Measurements from ENCODE around the gene ADCY9.
"Not testable (repeated sequence)": the region's sequence is repeated elsewhere in the genome, so short reads cannot be mapped to it uniquely, and the experiment has no call there.

Gene ADCY9

DNA sequence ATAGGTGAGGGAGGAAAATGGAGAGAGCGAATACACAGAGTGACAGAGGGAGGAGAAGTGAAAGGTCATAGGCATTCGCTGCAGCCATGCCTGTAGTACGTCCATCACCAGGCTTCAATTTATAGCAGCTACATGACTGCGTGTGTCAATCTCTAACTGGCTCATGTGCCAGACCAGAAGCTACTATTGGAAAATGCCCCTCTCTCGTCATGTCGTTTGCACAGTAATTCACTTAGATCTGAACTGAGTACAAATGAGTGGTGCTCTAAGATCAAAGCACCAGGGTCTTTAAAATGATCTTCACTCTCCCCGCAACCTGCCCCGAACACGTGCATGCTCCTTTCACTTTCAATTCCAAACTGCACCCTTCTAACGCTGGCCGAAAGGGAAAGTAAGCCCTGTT, 51.3 kb downstream of the ADCY9 start:
- peak; percentile 2 for DNase-seq

DNA sequence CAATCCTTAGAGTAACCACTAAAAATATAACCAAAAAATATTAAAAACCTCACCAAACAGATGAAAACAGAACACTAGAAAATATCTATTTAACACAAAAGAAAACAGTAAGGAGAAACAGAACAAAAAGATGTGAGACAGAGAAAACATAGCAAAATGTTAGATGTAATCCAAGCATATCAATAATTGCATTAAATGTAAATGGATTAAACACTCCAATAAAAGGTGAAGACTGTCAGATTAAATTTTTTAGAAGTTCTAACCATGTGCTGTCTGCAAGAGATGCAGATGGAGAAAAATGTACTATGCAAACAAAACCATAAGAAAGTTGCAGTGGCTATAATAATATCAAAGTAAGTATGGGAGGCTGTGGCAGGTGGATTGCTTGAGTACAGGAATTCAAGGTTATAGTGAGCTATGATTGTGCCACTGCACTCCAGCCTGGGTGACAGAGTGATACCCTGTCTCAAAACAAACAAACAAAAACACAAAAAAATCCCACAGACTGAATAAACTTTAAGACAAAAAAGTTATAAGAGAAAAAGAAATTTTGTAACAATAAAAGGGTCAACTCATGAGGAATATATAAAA, 53.9 kb downstream of the ADCY9 start:
- DNase-seq = no peak

DNA sequence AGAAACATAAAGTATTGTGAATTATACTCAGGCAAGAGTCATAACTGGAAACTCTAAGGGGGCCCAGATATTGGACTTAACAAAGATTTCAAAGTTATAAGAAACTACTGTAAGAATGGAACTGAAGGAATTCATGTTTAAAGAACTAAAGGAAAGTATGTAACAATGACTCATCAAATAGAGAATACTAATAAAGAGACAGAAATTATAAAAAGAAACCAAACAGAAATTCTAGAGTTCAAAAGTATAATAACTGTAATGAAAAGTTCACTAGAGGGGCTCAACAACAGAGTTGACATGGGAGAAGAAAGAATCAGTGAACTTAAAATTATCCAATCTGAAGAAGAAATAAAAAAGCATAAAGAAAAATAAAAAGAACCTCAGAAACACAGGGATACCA, 55.4 kb downstream of the ADCY9 start:
- DNase-seq = peak; percentile 1

DNA sequence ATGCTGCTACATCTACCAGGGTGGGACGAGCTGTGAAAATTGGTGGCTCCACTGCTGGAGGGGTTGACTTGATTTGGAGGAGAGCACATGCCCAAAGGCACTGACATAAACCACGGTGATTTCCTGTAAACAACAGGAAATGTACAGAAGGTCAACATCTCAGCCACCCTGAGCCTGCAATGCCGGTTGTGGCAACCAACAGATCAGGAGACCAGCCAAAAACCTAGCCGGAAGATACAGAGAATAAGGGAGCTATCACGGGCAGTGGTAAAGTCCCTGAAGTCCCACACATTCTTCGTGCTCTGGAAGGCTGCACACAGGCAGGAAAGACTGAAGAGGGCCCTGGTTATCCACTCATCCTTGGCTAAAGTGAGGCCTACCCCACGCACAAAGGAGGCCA, 56.2 kb downstream of the ADCY9 start:
- no peak for DNase-seq

DNA sequence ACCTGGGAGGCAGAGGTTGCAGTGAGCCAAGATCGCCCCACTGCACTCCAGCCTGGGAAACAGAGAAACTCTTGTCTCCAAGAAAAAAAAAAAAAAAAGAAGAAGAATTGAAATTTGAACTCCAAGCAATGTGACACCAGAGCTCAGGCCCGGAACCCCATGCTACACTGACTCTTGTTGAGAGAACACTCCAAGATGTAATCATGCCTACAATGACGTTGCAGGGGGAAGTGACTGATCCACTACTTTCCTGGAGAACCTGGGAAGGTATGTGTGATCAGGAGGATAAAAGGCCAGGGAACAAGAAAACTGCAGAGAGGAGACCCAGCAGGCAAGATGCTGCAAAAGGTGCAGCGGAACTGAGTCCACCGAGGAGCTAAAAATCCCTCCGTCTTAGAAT, 57.9 kb downstream of the ADCY9 start:
- no peak for DNase-seq

DNA sequence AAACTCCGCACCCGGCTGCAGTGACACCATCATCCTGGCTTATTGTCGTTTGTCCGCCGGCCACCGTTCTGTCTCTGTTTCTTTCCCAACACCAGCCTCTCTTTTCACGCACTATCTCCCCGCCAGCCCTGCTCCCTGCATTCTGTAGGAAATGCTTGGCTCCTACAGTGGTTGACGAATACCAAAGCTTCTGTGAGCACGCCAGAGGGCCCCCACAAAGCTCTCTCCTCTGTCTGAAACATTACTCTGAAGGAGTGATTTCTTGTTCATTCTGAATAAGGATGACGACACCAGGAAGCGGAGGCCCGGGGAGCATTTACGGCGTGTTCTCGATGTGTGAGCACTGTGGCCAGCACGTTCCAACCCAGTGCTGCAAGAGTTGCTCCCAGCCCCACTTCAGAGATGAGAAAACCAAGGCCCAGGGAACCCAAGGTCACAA, 58.8 kb downstream of the ADCY9 start:
- no peak for DNase-seq

DNA sequence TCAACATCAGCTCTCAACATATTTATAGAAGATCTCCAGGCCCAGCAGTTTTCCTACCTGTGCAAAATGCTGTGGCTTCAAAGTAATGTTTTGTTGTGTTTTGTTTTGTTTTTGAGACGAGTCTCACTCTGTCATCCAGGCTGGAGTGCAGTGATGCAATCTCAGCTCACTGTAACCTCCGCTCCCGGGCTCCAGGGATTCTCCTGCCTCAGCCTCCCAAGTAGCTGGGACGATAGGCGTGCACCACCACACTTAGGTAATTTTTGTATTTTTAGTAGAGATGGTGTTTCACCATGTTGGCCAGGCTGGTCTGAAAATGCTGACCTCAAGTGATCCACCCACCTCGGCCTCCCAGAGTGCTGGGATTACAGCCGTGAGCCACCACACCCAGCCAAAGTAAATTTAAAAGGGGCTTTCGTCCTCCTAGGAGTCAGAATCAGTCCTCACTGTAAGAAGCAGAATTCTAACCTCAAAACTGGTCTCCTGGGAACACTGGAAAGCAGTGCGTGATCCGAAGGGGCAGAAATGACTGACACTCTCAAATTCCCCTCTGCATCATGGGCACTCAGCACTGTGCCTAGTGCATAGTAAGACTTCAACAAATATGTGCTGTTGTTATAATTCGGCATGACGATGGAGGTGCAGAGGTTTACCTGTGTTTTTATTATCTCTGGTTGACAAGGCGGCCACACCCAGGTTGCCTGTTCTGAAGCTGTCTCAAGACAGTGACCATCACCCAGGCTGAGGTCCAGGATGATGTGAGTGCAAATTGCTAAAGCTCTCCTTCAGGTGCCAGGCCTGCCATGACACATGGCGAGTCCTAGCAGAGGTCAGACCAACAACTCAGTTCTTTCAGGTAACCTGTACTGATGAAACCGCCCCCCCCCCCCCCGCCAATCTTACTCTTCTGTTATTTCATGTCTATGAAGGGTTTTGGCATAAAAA, 59.8 kb downstream of the ADCY9 start:
- no peak for DNase-seq

DNA sequence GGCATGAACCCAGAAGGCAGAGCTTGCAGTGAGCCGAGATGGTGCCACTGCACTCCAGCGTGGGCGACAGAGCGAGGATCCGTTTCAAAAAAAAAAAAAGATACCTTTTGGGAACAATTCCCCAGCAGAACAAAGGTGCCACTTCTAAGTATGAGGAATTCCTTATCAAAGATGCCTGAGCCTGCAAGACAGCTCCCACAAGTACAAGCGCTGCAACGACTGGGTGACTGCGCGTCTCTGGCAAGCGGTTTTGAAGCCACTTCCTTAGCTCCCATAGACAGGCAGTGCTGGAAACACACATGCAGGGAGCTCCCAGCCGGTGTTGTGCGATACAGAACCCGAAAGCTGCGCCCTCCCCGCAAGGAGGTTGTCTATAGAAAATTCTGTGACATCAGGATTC, 60.5 kb downstream of the ADCY9 start:
- no peak for DNase-seq

DNA sequence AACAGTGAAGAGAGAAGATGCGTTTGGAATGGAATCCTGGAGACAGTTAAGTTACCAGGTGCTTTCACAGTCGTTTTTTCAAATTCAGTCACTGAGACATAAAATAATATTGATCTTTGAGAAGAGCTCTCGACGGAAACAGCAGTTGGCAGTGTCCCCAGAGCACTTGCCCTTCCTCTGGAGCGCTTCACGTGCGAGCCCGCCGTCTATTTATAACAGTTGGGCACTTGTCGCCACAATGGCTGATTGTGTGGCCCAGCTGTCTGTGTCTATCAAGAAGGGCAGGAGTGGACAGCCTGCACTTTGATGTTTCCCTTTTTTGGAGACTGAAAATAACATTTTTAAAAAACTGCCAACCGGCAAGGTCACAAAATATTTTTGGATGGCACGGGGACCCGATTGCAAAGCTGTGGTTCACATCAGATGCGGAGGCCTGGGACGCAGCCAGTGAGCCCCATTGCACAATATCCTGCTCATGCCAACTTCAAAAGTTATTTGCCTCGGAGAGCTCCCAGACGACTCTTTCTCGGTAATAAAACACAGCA, 62.9 kb downstream of the ADCY9 start:
- no peak for DNase-seq

DNA sequence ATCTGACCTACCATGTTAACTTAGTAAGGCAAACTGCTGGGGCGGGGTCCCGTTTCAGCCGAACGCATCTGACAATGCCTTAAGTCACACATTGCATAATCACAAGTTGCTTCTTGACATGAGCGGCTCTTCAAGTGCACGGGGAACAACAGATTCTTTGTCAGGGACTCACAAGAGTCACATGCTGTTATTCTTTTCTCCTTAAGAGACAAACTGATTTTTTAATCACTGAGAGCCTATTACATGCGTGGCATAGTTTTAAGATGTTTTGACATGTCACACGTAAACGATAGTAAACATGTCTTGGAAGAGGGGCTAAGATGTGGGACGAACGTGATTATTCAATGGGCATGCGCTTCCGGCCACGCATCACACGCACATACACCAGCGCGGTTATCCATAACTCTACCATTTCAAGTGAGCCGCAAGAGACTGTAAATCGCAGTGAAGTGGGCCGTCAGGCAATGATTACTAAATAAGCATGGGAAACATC, 63.4 kb downstream of the ADCY9 start:
- no peak for DNase-seq

DNA sequence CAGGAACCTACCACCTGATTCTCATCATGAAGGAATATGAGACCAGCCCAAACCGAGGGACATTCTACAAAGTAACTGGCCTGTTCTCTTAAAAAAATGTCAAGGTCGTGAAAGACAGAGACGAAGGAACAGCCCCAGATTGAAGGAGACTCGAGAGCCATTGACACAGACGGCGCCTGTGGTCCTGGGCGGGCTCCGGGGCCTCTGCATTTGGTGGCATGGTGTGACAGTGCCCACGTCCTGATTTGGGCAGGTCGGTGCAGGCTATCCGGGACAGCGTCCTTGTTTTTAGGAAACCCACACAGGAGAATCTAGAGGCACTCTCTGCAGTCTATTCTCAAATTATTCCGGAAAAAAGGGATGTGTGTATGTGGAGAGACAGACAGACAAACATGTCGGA, 64.1 kb downstream of the ADCY9 start:
- no peak for DNase-seq

DNA sequence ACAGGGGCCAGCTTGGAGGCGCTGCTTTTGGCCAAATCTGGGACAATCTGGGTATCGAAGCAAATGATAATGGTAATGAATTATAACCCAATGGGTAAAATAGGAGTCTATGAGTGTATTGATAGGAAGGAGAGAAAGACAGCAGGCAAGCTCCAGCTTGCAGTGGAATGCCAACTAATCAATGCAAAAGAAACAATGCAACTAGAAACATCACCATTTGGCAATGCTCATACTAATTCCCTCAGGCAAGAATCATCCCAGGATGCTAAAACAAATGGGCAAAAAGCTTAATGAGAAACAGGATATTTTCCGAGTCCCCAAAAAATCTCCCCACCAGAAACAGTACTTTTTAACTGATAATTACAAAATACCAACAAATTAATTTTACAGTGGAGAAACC, 64.7 kb downstream of the ADCY9 start:
- no peak for DNase-seq

DNA sequence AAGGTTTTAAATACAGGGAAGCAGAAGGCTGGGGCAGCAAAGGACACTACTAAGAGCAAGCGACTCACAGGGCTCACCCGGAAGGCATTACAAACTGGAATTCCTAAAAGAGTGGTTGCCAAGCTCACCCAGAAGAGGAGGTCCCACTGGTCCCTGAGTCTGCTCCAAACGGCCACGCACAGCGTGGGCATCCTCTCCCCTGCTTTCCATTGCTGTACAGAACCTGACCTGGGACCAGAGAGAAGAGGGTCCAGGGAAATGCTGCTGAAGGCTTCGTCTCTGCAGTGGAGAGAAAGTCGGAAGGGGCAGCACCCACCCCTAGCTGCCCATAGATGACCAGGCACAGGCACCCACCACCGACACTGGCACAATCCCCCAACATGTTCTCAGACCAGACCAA, 67.2 kb downstream of the ADCY9 start:
- DNase-seq = no peak

DNA sequence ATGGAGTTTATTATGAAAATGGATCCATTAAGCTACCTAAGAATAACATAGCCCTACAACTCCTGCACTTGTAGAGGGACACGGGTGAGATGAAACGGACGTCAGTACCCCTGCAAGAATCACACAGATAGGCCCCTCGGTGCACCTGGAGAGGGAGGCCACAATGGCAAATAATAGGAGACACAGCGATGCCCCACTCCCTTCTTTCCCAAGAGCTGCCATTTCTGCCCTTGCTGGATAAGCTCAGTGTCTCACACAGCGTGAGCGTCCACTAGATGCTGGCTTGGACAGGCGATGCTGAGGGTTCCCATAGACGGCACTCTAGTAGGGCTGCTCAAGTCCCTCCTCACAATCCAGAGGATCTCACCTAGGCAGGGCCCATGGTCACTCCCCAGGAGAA, 67.8 kb downstream of the ADCY9 start:
- no peak for DNase-seq

DNA sequence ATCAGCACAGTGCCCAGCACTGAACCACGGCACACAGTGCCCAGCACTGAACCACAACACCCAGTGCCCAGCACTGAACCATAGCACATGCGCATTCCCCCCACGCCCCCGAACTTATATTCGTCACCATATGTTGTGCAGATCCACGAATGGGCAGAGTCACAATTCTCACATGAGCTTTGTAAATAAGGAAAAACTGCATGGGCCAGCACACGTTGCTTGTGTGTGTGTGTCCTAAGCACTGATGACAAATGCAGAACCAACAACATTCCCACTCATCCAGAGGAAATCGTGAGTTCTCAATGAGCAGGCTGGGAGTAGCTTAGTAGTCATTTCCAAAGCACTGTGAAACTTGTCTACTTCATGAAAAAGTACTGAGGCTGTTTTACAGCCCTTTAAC, 70.0 kb downstream of the ADCY9 start:
- no peak for DNase-seq

DNA sequence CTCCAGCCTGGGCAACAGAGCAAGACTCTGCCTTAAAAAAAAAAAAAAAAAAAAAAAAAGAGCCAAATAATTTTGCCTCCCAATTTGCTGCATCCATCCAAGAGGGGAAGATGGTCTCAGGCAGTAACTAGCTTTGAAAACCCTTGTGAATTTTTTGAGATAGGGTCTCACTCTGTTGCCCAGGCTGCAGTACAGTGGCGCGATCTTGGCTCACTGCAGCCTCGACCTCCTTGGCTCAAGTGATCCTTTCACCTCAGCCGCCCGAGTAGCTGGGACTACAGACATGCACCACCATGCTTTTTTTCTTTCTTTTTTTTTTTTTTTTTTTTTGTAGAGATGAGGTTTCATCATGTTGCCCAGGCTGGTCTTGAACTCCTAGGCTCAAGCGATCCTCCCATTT, 70.7 kb downstream of the ADCY9 start:
- not testable (repeated sequence) for DNase-seq

DNA sequence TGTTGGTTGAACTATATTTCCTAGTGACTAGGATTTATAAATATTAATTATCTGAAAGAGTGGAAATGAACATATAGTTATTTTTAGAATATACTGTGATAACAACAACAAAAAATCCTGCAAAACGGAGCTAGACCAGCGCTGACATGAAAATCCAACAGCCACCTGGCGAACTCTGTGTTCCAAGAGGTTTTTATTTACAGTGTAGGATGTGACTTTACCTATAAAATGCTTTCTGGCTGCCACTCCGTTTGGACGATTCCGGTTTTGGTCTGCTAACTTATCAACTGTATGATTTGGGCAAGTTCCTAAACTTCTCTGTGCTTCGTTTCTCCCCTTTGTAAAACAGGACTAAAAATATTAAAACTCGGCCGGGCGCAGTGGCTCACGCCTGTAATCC, 73.7 kb downstream of the ADCY9 start:
- DNase-seq = no peak

DNA sequence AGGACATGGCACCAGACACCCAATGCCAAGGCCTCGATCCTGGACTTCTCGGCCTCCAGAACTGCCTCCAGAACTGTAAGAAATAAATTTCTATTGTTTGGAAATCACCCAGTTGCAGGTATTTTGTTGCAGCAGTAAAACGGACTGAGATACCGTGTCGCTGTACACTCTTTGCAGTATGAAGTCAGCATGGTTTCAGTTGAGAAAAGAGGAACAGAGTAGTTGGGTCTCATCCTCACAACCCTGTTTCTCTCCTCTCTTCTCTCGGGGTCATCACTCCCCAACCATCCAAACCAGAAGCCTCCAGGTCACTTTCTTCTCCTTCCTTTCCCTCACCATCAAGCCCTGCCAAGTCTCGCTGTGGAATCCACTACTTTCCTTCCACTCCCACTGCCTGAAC, 77.8 kb downstream of the ADCY9 start:
- DNase-seq = no peak

DNA sequence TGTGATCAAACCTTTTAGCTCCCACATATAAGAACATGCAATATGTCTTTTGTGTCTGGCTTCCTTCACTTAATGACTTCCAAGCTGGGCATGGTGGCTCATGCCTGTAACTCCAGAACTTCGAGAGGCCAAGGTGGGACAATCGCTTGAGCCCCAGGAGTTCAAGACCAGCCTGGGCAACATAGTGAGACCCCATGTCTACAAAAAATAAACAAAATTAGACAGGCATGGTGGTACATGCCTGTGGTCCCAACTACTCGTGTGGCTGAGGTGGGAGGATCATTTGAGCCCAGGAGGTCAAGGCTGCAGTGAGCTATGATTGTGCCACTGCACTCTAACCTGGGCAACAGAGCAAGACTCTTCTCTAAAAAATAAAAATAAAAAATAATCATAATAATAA, 79.3 kb downstream of the ADCY9 start:
- DNase-seq = not testable (repeated sequence)

DNA sequence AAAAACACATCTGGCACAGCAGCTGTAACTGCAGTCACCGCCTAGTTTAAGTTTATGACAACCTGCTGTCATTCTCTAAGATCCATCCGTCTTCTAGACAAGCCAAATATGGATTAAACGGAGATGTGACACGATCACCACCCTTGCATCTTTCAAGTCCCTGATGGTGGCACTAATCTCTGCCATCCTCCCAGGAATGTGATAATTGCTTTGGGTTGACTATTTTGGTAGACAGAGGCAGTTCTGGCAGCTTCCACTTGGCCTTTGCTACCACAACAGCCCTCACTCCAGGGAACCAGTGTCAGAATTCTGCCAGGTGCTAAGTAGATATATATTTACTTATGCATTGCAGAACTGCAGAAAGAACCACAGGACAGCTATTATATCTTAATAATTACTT, 81.3 kb downstream of the ADCY9 start:
- DNase-seq = no peak

DNA sequence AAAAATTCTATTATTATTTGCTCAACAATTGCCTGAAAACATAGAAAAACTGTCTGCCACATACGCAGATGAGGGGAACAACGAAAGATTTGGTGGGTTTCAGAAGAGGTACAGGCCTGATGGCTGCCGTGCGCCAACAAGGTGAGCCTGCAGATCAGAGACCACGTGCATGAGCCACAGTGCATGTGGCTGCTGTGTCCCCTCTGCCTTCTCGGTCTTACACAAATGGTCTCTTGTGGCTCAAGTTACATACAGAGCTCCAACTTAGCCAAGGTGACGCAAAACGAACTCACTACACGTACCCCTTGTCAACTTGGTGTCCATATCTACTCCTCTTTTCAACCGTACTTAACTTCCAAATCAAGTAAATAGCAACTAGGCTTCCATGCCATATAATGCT, 82.3 kb downstream of the ADCY9 start:
- DNase-seq = no peak

DNA sequence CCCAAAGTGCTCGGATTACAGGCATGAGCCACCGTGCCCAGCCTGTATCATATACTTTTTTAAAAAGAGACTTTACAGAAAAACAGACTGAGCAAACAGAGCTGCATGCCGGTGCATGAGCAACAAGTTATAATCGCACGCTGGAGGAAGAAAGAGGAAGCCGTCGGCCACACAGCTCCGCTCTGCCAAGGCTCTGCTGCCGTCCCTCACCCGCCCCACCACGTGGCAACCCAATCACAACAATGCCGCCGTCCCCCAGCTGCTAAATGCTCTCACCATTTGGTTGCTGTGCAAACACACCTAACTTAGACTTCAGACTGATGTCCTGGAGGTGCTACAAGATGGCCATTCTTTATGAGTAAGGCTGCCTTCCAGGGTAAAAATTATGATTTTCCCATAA, 83.5 kb downstream of the ADCY9 start:
- peak; percentile 51 for DNase-seq

DNA sequence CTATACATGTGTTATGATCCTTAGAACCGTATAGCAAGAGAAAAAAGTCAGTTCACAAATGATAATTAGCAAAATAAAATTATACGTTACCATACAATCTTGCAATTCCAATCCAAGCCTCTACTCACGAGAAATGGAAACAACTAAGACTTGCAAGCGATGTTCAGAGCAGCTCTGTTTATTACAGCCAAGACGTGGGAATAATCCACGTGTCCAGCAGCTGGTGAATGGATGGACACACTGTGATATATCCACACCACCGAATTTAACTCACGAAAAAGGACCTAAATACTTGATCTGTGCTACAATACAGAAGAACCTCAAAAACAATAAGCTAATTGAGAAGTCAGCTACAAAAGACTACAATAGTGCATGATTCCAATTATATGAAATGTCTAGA, 88.1 kb downstream of the ADCY9 start:
- no peak for DNase-seq

DNA sequence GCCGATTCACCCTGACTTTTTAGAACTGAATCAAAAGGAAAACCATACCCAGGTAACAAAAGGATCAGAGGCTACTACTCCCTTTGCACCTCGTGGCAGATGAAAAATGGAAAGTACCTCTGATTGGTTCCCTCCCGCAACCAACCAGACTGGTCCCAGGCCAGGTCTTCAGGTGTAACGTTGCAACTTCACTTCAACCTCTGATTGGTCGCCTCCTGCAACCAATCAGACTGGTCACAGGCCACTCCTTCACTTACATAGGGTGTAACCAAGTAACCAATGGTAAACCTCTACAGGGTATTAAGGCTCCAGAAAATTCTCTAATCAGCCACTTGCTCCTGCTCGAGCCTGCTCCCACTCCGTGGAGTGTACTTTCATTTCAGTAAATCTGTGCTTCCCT, 89.4 kb downstream of the ADCY9 start:
- no peak for DNase-seq

Data from OCI-M1 (cell line).